GM18870 (cell line): Measurements from ENCODE around the gene TANGO6.
"Not testable (repeated sequence)": the region's sequence is repeated elsewhere in the genome, so short reads cannot be mapped to it uniquely, and the experiment has no call there.

Experiments
- ATAC-seq: cut with Tn5 transposase; IDR thresholded peaks from one replicate; pipeline ENCODE4 v1.9.1; 2021; ENCODE audit warnings: moderate library complexity; ENCODE audit not compliant: unreplicated experiment

The TANGO6 gene

GRCh38 chr16:69114346-69114975 lies 271.1 kb downstream of the TANGO6 start:
- ATAC-seq = no peak

- no peak for ATAC-seq
Measured at GRCh38 chr16:69114976-69115355, 271.6 kb downstream of the TANGO6 start.

- ATAC-seq = no peak
Measured at GRCh38 chr16:69115361-69115760, 272.0 kb downstream of the TANGO6 start.

GRCh38 chr16:69115837-69116236 lies 272.5 kb downstream of the TANGO6 start:
- ATAC-seq = no peak

- ATAC-seq = no peak
Measured at GRCh38 chr16:69116256-69116875, 273.0 kb downstream of the TANGO6 start.

- ATAC-seq = no peak
Measured at GRCh38 chr16:69116906-69117305, 273.6 kb downstream of the TANGO6 start.

- ATAC-seq = no peak
Measured at GRCh38 chr16:69118468-69118867, 275.1 kb downstream of the TANGO6 start.

GRCh38 chr16:69118994-69119393 lies 275.7 kb downstream of the TANGO6 start:
- no peak for ATAC-seq

- no peak for ATAC-seq
Measured at GRCh38 chr16:69119536-69119935, 276.2 kb downstream of the TANGO6 start.

GRCh38 chr16:69120096-69120664 lies 276.8 kb downstream of the TANGO6 start:
- no peak for ATAC-seq

GRCh38 chr16:69123910-69124309 lies 280.6 kb downstream of the TANGO6 start:
- no peak for ATAC-seq

- ATAC-seq = not testable (repeated sequence)
Measured at GRCh38 chr16:69124406-69124805, 281.1 kb downstream of the TANGO6 start.

GRCh38 chr16:69124961-69125360 lies 281.6 kb downstream of the TANGO6 start:
- ATAC-seq = not testable (repeated sequence)

GRCh38 chr16:69126221-69126620 lies 282.9 kb downstream of the TANGO6 start:
- no peak for ATAC-seq

GRCh38 chr16:69126801-69127200 lies 283.5 kb downstream of the TANGO6 start:
- ATAC-seq = not testable (repeated sequence)

- no peak for ATAC-seq
Measured at GRCh38 chr16:69127966-69128510, 284.7 kb downstream of the TANGO6 start.

GRCh38 chr16:69130461-69130860 lies 287.1 kb downstream of the TANGO6 start:
- ATAC-seq = no peak

GRCh38 chr16:69131167-69131838 lies 288.0 kb downstream of the TANGO6 start:
- ATAC-seq = no peak

GRCh38 chr16:69131839-69132423 lies 288.6 kb downstream of the TANGO6 start:
- no peak for ATAC-seq

GRCh38 chr16:69132424-69133252 lies 289.3 kb downstream of the TANGO6 start, which contains the start of the genes CHTF8 and UTP4:
CHTF8 (minus strand) TSS chr16:69132588; CDS start chr16:69121458, 11,130 bp downstream.
UTP4 (plus strand) TSS chr16:69132649; CDS start chr16:69133460, 811 bp downstream.
- no peak for ATAC-seq
